OCI-LY1 (cell line): ENCODE data around the gene IDE.

Source experiments
- H2AFZ ChIP-seq: fragments of 200-600 bp; sonication (generic), shearing (Covaris generic); 2 replicates; pipeline ENCODE4 v1.6.0; 2014; ENCODE audit warnings: antibody characterized with exemption, mild to moderate bottlenecking, low read length
- H3F3A ChIP-seq: fragments of 200-600 bp; sonication (generic), shearing (Covaris generic); 2 replicates; pipeline ENCODE4 v1.6.0; 2014; ENCODE audit warnings: mild to moderate bottlenecking, antibody characterized with exemption, low read length, moderate library complexity; ENCODE audit not compliant: insufficient read depth
- H3K27ac ChIP-seq: fragments of 200-600 bp; sonication (generic); 2 replicates; pipeline ENCODE4 v1.5.1; 2014; ENCODE audit warnings: low read length, mixed run types, mild to moderate bottlenecking, low read depth; ENCODE audit not compliant: poor library complexity, severe bottlenecking
- H3K27me3 ChIP-seq: fragments of 200-600 bp; sonication (generic); 2 replicates; pipeline ENCODE4 v1.6.0; 2014; ENCODE audit warnings: antibody characterized with exemption, mild to moderate bottlenecking, low read length, moderate library complexity; ENCODE audit not compliant: insufficient read depth
- H3K36me3 ChIP-seq: fragments of 200-600 bp; sonication (generic); 2 replicates; pipeline ENCODE4 v1.6.1; 2014; ENCODE audit warnings: mild to moderate bottlenecking, antibody characterized with exemption, low read length, moderate library complexity, mixed read lengths; ENCODE audit not compliant: insufficient read depth
- H3K4me1 ChIP-seq: fragments of 200-600 bp; sonication (generic); 2 replicates; pipeline ENCODE4 v1.5.1; 2014; ENCODE audit warnings: mild to moderate bottlenecking, low read length, moderate library complexity; ENCODE audit not compliant: insufficient read depth, severe bottlenecking
- H3K4me2 ChIP-seq: fragments of 200-600 bp; sonication (generic), shearing (Covaris generic); 2 replicates; pipeline ENCODE4 v1.6.1; 2014; ENCODE audit warnings: low read length
- H3K4me3 ChIP-seq: fragments of 200-600 bp; sonication (generic); 2 replicates; pipeline ENCODE4 v1.5.1; 2014; ENCODE audit warnings: low read length, low read depth, mild to moderate bottlenecking, mixed read lengths; ENCODE audit not compliant: poor library complexity, severe bottlenecking
- H3K79me2 ChIP-seq: fragments of 200-600 bp; shearing (Covaris generic); 2 replicates; pipeline ENCODE4 v1.6.1; 2016; ENCODE audit warnings: mixed run types, low read length, mixed read lengths; ENCODE audit not compliant: insufficient read depth
- H3K9ac ChIP-seq: fragments of 200-600 bp; sonication (generic), shearing (Covaris generic); 2 replicates; pipeline ENCODE4 v1.6.1; 2014; ENCODE audit warnings: mild to moderate bottlenecking, low read length, mixed read lengths
- H3K9me2 ChIP-seq: fragments of 200-600 bp; sonication (generic), shearing (Covaris generic); 2 replicates; pipeline ENCODE4 v1.6.1; 2014; ENCODE audit warnings: low read depth, mild to moderate bottlenecking, low read length, mixed read lengths
- H3K9me3 ChIP-seq: fragments of 200-600 bp; shearing (Covaris generic); 2 replicates; pipeline ENCODE4 v1.6.1; 2014; ENCODE audit warnings: low read length, mixed read lengths
- H4K20me1 ChIP-seq: fragments of 200-600 bp; sonication (generic), shearing (Covaris generic); 2 replicates; pipeline ENCODE4 v1.6.0; 2016; ENCODE audit warnings: mild to moderate bottlenecking, low read length; ENCODE audit not compliant: insufficient read depth
- CTCF ChIP-seq: fragments of 200-600 bp; sonication (generic), shearing (Covaris generic); IDR thresholded peaks from 2 replicates; pipeline ENCODE4 v1.5.1; 2017; ENCODE audit warnings: mild to moderate bottlenecking, antibody characterized with exemption, low read length, moderate library complexity, mixed read lengths
- EZH2 ChIP-seq: fragments of 200-600 bp; sonication (generic), shearing (Covaris generic); IDR thresholded peaks from 2 replicates; pipeline ENCODE4 v1.8.0; 2017; ENCODE audit warnings: borderline replicate concordance, mixed run types, mild to moderate bottlenecking, antibody characterized with exemption, low read length, moderate library complexity, mixed read lengths

IDE gene

GRCh38 chr10:92492748-92493240 lies 81.1 kb downstream of the IDE start:
- Histone ChIP-seq H3K79me2 (no peaks in the 10 kb centered on the region), H3K27me3 (no peaks in the 10 kb centered on the region), H3K9ac (no peak overlapping the region), H4K20me1 (no peaks in the 10 kb centered on the region), H2AFZ (no peak overlapping the region), H3K36me3 (peaks cover 25% of the 10 kb centered on the region), H3K9me2 (no peaks in the 10 kb centered on the region), H3K4me2 (no peak overlapping the region), H3K4me1 (no peaks in the 10 kb centered on the region), H3K4me3 (no peak overlapping the region), H3F3A (no peaks in the 10 kb centered on the region), H3K9me3 (no peaks in the 10 kb centered on the region), H3K27ac (no peak overlapping the region)
- TF ChIP-seq EZH2 (no peak), CTCF (no peak)

GRCh38 chr10:92490387-92490786 lies 83.5 kb downstream of the IDE start:
- H3K36me3 ChIP-seq, result peaks cover 42% of the 10 kb centered on the region
- no peaks in the 10 kb centered on the region for H3K4me1 ChIP-seq
- H3K27ac ChIP-seq, result no peak overlapping the region
- H3K27me3 ChIP-seq, result no peaks in the 10 kb centered on the region
- H3K4me2 ChIP-seq, result no peak overlapping the region
- no peak for TF ChIP-seq EZH2
- TF ChIP-seq CTCF, result no peak
- no peak overlapping the region for H2AFZ ChIP-seq
- no peaks in the 10 kb centered on the region for H3K9me2 ChIP-seq
- no peaks in the 10 kb centered on the region for H4K20me1 ChIP-seq
- no peaks in the 10 kb centered on the region for H3K9me3 ChIP-seq
- no peaks in the 10 kb centered on the region for H3K79me2 ChIP-seq
- no peak overlapping the region for H3K9ac ChIP-seq
- H3K4me3 ChIP-seq, result no peak overlapping the region
- H3F3A ChIP-seq, result no peaks in the 10 kb centered on the region

- Histone ChIP-seq H3K27ac (no peak overlapping the region), H3F3A (no peaks in the 10 kb centered on the region), H2AFZ (no peak overlapping the region), H3K9ac (no peak overlapping the region), H3K79me2 (no peaks in the 10 kb centered on the region), H3K4me1 (no peaks in the 10 kb centered on the region), H3K36me3 (peaks cover 44% of the 10 kb centered on the region), H3K9me3 (no peaks in the 10 kb centered on the region), H3K27me3 (no peaks in the 10 kb centered on the region), H3K9me2 (no peaks in the 10 kb centered on the region), H4K20me1 (no peaks in the 10 kb centered on the region), H3K4me2 (no peak overlapping the region), H3K4me3 (no peak overlapping the region)
- TF ChIP-seq EZH2, result no peak
- no peak for TF ChIP-seq CTCF
These were observed 87.3 kb downstream of the IDE start for GRCh38 chr10:92486637-92487036.
